HG03095 (cell line): ENCODE measurements around the gene LCN12.

ENCODE experiments used
- ATAC-seq: cut with Tn5 transposase; IDR thresholded peaks from one replicate; pipeline ENCODE4 v1.9.1; 2021; ENCODE audit warnings: moderate library complexity; ENCODE audit not compliant: unreplicated experiment

Gene LCN12

DNA sequence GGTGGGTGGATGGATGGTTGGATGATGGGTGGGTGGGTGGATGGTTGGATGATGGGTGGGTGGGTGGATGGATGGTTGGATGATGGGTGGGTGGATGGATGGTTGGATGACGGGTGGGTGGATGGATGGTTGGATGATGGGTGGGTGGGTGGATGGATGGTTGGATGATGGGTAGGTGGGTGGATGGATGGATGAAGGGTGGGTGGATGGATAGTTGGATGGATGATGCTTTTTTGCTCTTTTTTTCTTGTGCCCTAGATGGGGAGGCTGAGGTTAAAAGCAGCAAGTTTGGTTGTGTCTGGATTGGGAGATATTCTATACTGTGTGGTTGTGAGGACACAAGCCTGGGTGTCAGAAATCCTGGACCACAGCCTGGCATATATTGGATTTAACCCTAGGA lies 5.4 kb downstream of the LCN12 start:
- ATAC-seq: no peak

DNA sequence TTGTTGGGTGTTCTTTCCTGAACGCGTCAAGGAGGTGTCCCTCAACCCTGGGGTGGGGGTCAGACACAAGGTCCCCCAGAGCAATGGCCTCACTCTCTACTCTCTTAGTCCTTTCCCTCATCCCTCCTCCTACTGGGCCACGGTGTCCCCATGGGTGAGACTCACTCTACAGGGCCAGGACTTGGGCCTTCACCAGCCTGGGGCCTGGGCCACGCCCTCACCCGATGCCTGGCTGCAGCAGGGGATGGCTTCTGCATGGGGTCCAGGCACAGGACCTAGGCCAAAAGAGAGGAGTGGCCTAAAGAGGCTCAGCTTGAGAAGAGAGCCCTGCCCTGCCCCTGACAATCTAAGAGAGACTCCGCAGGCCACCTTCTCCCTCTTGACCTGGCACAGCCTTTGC lies 5.8 kb downstream of the LCN12 start:
- ATAC-seq: no peak

DNA sequence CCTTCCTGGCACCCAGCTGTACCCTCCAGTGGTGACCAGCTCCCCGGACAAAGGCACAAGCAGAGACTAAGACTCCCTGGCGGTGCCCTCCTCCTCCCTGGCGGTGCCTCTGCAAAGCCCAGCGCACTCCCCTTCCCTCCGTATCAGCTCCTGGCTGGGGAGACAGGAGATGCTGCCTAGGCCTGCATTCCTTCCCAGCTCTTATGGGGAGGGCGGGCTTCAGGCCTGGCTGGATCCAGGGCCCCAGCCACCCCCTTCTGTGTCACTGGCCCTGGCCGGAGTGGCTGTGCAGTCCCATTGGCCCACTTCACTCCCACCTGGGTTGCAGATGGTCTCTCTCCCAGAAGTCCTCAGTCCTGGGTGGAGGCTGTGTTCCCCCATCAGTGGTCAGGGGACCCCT lies 6.4 kb downstream of the LCN12 start:
- ATAC-seq: no peak

DNA sequence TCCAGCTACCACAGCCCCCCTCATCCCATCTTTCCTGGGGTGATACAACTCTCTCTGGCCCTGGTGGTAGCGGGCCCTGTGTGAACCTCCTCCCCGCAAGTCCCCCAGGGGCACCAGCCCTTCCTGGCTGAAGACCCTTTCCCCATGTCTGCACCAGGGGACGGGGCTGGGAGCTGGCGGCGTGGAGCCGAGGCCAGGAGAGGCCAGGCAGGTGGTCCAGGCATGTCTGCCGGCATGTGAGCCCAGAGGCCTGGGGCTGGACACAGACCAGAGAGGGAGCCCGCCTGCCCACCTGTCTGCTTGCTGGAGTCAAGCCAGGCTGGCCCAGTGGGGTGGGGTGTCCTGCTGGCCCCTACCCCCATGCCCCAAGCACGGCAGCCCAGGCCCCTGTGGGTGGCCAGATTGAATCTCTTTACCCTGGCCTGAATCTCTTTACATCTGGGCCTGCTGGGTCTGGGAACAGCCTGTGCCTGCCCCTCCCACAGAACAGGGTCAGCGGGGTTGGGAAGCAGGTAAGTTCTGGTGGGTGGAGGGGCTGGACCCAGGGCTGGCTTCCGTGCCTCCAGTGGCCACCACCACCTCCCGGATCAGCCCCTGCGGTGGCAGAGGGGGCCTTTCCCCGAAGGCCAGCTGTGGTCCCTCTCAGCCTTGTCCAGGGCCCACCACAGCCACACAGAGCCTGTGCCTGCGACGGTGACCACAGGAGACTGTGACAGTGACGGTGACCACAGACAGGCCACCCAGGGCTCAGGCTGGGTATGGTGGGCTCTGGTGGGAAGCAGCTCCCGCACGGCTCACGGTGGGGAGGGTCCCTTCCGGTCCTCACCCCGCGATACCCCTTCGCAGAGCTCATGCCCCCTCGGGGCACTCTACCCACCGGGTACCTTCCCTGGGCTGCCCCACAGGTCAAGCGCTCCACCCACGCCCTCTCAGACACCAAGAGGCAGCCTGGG lies 7.1 kb downstream of the LCN12 start:
- ATAC-seq: no peak

DNA sequence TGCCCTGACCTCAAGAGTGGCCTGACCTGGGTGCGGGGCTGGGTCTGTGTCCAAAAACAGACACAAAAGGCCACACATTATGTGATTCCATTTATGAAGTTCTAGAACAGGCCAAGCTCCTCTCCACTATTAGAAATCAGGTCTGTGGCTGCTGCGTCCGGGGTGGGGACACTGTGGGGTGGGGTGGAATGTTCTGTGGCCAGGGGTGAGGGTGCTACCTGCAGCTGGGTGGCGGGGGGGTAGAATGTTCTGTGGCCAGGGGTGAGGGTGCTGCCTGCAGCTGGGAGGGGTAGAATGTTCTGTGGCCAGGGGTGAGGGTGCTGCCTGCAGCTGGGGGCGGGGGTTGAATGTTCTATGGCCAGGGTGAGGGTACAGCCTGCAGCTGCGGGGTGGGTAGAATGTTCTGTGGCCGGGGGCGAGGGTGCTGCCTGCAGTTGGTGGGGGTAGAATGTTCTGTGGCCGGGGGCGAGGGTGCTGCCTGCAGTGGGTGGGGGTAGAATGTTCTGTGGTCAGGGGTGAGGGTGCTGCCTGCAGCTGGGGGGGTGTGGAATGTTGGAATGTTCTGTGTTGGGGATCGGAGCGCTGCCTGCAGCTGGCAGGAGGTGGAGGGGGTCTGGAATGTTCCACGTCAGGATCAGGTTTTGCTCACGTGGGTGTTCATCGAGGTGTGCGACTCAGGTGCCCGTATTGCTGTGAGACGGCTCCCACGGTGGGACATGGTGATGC lies 8.3 kb downstream of the LCN12 start:
- ATAC-seq: no peak

DNA sequence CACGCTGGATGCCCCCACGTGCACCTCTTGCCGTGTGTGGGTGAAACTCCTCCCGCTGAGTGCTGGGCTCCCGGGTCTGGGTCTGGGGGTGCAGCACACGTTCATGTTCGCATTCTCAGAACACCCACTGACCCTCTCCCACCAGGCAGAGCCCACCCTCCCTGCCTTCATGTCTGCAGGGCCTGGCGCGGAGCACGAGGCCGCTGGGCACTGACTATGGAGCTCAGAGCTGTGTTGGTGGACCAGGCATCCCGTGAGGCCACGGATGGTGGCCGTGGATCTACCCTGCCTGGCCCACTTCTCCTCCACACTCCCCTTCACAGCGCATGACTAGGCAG lies 8.8 kb downstream of the LCN12 start:
- no peak for ATAC-seq

GRCh38 chr9:136961279-136962065 lies 9.4 kb downstream of the LCN12 start:
- ATAC-seq: no peak

- no peak for ATAC-seq
Observed at GRCh38 chr9:136962163-136962562, 10.1 kb downstream of the LCN12 start.

DNA sequence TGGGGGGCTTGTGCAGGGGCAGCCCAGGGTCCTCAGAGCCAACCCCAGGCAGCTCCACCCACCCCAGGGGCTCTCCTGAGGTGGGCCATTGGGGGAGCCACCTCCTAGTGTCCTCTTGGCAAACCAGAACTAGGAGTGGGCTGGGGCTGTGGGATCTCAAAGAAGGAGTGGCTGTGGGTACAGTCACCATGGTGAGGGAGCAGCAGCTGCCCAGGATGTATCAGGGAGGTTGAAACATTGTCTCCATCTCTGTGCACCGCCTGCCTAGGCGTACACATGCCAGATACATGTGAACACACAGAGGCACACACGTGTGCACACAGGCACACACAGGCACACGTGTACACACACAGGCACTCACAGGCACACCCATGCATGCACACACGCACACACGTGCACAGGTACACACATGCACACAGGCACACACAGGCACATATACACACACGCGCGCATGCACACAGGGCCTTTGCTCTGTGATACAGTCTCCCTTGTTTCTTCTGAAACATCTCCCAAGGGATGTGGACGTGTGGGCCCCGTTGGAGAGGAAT lies 10.7 kb downstream of the LCN12 start:
- no peak for ATAC-seq

GRCh38 chr9:136963341-136963740 lies 11.3 kb downstream of the LCN12 start:
- ATAC-seq: no peak

- ATAC-seq: no peak
Observed at GRCh38 chr9:136963751-136964150, 11.7 kb downstream of the LCN12 start.

DNA sequence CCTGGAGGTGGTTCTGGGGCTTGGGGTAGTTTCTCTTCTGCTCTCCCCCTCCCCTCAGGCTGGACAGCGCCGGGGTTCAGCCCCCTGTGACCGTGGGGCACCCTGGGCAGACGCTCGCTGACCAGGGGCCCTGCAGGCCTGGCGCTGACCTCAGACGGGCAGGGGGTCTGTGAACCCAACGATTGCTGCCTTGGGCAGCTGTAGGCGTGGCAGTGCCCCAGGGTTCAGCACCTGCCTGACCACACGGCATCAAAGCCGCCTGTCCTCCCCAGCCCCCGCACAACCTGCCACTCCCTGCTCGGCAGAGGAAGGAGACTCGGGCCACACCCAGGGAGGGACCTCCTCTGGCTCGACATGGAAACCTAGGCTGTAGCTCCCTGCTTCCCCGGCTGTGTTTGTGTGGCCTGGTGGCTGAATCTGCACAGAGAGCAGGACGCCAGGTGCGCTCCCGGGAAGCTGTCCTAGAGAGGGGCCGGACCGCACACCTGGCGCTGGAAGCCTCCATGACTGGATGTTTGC lies 12.2 kb downstream of the LCN12 start:
- no peak for ATAC-seq

GRCh38 chr9:136964833-136965422 lies 12.9 kb downstream of the LCN12 start:
- no peak for ATAC-seq

GRCh38 chr9:136965771-136966484 lies 13.9 kb downstream of the LCN12 start:
- no peak for ATAC-seq

GRCh38 chr9:136968333-136969127 lies 16.5 kb downstream of the LCN12 start:
- no peak for ATAC-seq

- ATAC-seq: no peak
Observed at GRCh38 chr9:136969150-136969549, 17.1 kb downstream of the LCN12 start.

DNA sequence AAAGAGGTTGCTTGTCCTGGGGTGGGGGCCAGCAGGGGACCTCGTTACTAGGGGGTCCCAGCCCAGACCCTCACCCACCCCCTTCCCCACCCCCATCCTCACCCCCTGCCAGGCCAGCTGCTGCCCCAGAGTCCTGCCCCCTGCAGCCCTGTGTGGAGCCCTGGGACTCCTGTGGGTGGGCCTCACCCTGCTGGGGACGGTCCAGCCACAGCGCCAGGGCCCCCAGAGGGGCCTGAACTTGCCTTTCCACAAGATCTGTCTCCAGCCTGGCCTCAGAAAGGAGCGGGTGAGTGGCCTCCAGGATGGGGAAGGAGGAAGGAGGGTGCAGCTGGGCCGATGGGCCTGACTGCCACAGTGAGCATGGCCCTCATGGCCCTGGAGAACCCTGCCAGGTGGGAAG lies 17.7 kb downstream of the LCN12 start:
- ATAC-seq: no peak

- ATAC-seq: no peak
Observed at GRCh38 chr9:136970361-136970760, 18.3 kb downstream of the LCN12 start.

DNA sequence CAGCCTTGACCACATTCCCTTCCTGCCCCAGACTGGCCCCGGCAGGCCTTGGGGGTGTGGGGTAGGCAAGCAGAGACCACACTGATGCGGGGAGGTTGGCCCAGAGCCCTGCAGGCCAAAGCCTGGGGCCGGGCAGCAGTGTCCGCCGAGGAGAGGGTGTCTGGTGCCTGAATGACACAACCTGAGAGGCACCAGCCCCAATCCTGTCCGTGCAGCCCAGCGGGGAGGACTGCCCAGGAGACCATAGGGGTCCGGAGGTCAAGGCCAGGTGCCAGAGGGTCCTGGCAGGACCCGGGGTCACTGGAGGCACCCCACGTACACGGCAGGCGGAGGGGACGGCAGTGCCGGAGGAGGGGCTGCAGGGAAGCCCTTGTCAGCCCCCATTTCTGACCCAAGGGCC lies 19.7 kb downstream of the LCN12 start:
- no peak for ATAC-seq
